Measurements from ENCODE around the gene OR6C2. TPM values are rescaled to one million over a fixed set of nuclear protein-coding genes. Genes with fewer than 3 reads are reported as not detected.
"Not testable (repeated sequence)": the region's sequence is repeated elsewhere in the genome, so short reads cannot be mapped to it uniquely, and the experiment has no call there.

The OR6C2 gene
- total RNA-seq, 4 donors from 2014 or later: not detected

GRCh38 chr12:55445357-55445756 lies 1.5 kb downstream of the OR6C2 start:
- in situ Hi-C loops (cut with MboI; ENCODE audit: low sequenced_read_pairs in 4 of 4) (no loop called here), intact Hi-C loops (cut with DNase I; ENCODE audit: low total_unique reads) (no loop called here)
- TF ChIP-seq POLR2A (IDR thresholded peaks at IDR 0.05): no peak
- TF ChIP-seq, protein P1, sequence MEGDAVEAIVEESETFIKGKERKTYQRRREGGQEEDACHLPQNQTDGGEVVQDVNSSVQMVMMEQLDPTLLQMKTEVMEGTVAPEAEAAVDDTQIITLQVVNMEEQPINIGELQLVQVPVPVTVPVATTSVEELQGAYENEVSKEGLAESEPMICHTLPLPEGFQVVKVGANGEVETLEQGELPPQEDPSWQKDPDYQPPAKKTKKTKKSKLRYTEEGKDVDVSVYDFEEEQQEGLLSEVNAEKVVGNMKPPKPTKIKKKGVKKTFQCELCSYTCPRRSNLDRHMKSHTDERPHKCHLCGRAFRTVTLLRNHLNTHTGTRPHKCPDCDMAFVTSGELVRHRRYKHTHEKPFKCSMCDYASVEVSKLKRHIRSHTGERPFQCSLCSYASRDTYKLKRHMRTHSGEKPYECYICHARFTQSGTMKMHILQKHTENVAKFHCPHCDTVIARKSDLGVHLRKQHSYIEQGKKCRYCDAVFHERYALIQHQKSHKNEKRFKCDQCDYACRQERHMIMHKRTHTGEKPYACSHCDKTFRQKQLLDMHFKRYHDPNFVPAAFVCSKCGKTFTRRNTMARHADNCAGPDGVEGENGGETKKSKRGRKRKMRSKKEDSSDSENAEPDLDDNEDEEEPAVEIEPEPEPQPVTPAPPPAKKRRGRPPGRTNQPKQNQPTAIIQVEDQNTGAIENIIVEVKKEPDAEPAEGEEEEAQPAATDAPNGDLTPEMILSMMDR (IDR thresholded peaks at IDR 0.05 in 4 of 5, conservative IDR thresholded peaks at IDR 0.05 in 1 of 5): no peak

GRCh38 chr12:55446326-55446725 lies 2.5 kb downstream of the OR6C2 start:
- DNase-seq (no peak), ATAC-seq (no peak)
- TF ChIP-seq, protein P1 (IDR thresholded peaks at IDR 0.05 in 4 of 5, conservative IDR thresholded peaks at IDR 0.05 in 1 of 5): no peak
- no peak for TF ChIP-seq POLR2A (IDR thresholded peaks at IDR 0.05)
- intact Hi-C loops (cut with DNase I; ENCODE audit: low total_unique reads) (no loop called here), in situ Hi-C loops (cut with MboI; ENCODE audit: low sequenced_read_pairs in 4 of 4) (no loop called here)
- Histone ChIP-seq H3K36me3 (no peaks in the 10 kb centered on the region), H3K9me3 (no peaks in the 10 kb centered on the region), H3K4me1 (no peaks in the 10 kb centered on the region), H3K4me3 (no peak overlapping the region), H3K27ac (no peak overlapping the region), H3K27me3 (no peaks in the 10 kb centered on the region)

More at GRCh38 chr12:55445357-55445756, 1.5 kb downstream of the OR6C2 start:
- Histone ChIP-seq H3K27me3 (no peaks in the 10 kb centered on the region), H3K27ac (no peak overlapping the region), H3K4me1 (no peaks in the 10 kb centered on the region), H3K4me3 (no peak overlapping the region), H3K9me3 (no peaks in the 10 kb centered on the region), H3K36me3 (no peaks in the 10 kb centered on the region)
- ATAC-seq (no peak), DNase-seq (no peak)

DNA sequence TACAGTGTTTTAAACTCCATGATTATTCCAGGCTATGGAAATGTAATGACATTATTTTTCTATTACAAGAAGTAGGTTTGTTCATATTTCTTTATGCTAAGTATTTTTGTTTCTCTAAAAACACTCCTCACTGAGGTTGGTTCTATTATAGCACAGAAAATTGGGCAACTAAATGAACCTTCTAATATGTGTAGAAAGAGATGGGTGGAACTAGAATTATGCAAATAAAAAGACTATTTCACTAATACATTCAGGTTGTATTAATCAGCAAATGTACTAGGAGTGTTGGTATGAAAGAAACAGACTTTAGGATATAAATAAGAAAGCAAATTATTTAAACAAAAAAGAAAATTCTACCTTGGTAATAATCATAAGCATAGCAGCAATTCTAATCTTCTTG lies 4.9 kb downstream of the OR6C2 start:
- ATAC-seq (no peak), DNase-seq (no peak)
- H3K27me3 ChIP-seq: no peaks in the 10 kb centered on the region
- no peak overlapping the region for H3K4me3 ChIP-seq
- intact Hi-C loops (cut with DNase I; ENCODE audit: low total_unique reads) (no loop called here), in situ Hi-C loops (cut with MboI; ENCODE audit: low sequenced_read_pairs in 4 of 4) (no loop called here)
- H3K4me1 ChIP-seq: no peaks in the 10 kb centered on the region
- H3K27ac ChIP-seq: no peak overlapping the region
- H3K9me3 ChIP-seq: no peaks in the 10 kb centered on the region
- no peak for TF ChIP-seq POLR2A (IDR thresholded peaks at IDR 0.05)
- H3K36me3 ChIP-seq: no peaks in the 10 kb centered on the region

GRCh38 chr12:55464926-55465325 lies 21.1 kb downstream of the OR6C2 start:
- H3K27ac ChIP-seq; H3K36me3 ChIP-seq; H3K4me3 ChIP-seq; H3K27me3 ChIP-seq; H3K9me3 ChIP-seq; H3K4me1 ChIP-seq; intact Hi-C loops (cut with DNase I; ENCODE audit: low total_unique reads); DNase-seq; ATAC-seq; in situ Hi-C loops (cut with MboI; ENCODE audit: low sequenced_read_pairs in 4 of 4): not testable (repeated sequence)

DNA sequence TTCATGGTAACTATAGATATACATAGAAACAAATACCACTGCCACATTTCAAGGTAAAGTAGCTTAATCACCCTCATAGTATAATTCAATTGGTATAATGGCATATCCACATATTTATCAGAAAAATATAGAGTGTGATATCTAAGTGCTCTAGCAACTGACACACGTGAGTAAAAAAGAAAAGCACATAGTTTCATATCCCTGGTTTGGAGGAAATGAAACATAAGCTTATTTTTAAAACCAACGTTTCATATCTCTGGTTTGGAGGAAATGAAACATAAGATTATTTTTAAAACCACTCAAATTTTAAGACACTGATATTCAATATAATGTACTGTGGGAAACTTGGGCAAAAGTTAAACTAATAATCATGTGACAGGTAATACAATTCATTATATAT lies 24.0 kb downstream of the OR6C2 start:
- Histone ChIP-seq H3K4me1 (no peaks in the 10 kb centered on the region), H3K27me3 (no peaks in the 10 kb centered on the region), H3K36me3 (no peaks in the 10 kb centered on the region), H3K27ac (no peak overlapping the region), H3K4me3 (no peak overlapping the region), H3K9me3 (no peaks in the 10 kb centered on the region)
- TF ChIP-seq, protein P1 (IDR thresholded peaks at IDR 0.05 in 4 of 5, conservative IDR thresholded peaks at IDR 0.05 in 1 of 5): no peak
- no peak for TF ChIP-seq POLR2A (IDR thresholded peaks at IDR 0.05)
- ATAC-seq (no peak), DNase-seq (no peak)
- intact Hi-C loops (cut with DNase I; ENCODE audit: low total_unique reads): no loop called here
- in situ Hi-C loops (cut with MboI; ENCODE audit: low sequenced_read_pairs in 4 of 4): no loop called here

DNA sequence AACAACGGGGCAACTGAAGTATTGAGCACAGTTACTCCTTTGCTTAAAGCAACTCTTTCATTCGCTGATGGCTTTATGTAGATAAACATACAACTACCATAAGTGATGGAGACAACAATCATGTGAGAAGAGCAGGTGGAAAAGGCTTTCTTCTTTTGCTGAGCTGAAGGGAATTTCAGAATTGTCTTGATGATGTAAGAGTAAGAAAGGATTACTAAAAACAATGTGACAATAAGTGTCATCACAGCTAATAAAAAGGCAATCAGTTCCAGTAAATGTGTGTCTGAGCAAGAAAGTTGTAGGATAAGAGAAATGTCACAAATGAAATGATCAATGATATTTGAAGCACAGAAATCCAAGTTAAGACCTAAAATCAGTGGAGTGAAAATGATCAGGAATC lies 25.4 kb downstream of the OR6C2 start:
- H3K27ac ChIP-seq: no peak overlapping the region
- no peaks in the 10 kb centered on the region for H3K36me3 ChIP-seq
- in situ Hi-C loops (cut with MboI; ENCODE audit: low sequenced_read_pairs in 4 of 4) (no loop called here), intact Hi-C loops (cut with DNase I; ENCODE audit: low total_unique reads) (no loop called here)
- no peaks in the 10 kb centered on the region for H3K9me3 ChIP-seq
- H3K27me3 ChIP-seq: no peaks in the 10 kb centered on the region
- H3K4me3 ChIP-seq: no peak overlapping the region
- H3K4me1 ChIP-seq: no peaks in the 10 kb centered on the region
- ATAC-seq: no peak
- TF ChIP-seq, protein P1 (IDR thresholded peaks at IDR 0.05 in 4 of 5, conservative IDR thresholded peaks at IDR 0.05 in 1 of 5): no peak
- no peak for TF ChIP-seq POLR2A (IDR thresholded peaks at IDR 0.05)
- DNase-seq: no peak

Measured in gastrocnemius medialis (tissue), 4 donors.